Common myeloid progenitor, CD34-positive (primary cell): ENCODE data around the gene ACSL5.

Experiments used
- CTCF ChIA-PET: fragments of 350-600 bp; sonication (Branson Sonifier 250); formaldehyde crosslinking; loops from one replicate; lab custom pipeline; 2021; ENCODE audit warnings: antibody characterized with exemption; lab: Charles Lee
- POLR2A ChIA-PET: fragments of 350-600 bp; sonication (Branson Sonifier 250); formaldehyde crosslinking; loops from one replicate; lab custom pipeline; 2021; ENCODE audit warnings: antibody characterized with exemption; lab: Charles Lee
- DNase-seq, 3 donors: peaks; one replicate each; pipeline versions ENCODE4 v3.0.0 to v3.0.0-alpha.2; 2013
- H3K27ac ChIP-seq, 2 experiments: 1 replicate in 1 of 2; 2 replicates in 1 of 2; pipeline ENCODE4 v1.7.0; 2013; ENCODE audit warnings: inconsistent platforms in 2 of 2, low read length in 2 of 2, mild to moderate bottlenecking in 2 of 2, low read depth in 1 of 2, moderate library complexity in 1 of 2; ENCODE audit not compliant: severe bottlenecking in 2 of 2, insufficient read depth in 1 of 2, poor library complexity in 1 of 2
- H3K27me3 ChIP-seq, 5 experiments: replicated peaks in 2 of 5; 1 replicate in 3 of 5; 2 replicates in 2 of 5; pipeline versions ENCODE4 v1.6.1 to v1.7.0; 2013; ENCODE audit warnings: low read length in 4 of 5, mild to moderate bottlenecking in 2 of 5, moderate library complexity in 2 of 5, inconsistent platforms in 1 of 5; ENCODE audit not compliant: insufficient read depth in 5 of 5, control insufficient read depth in 4 of 5
- H3K36me3 ChIP-seq, 4 experiments: 1 replicate in 2 of 4; 2 replicates in 2 of 4; pipeline versions ENCODE4 v1.6.1 to v1.7.0; 2013; ENCODE audit warnings: low read length in 3 of 4, control low read depth in 1 of 4, mild to moderate bottlenecking in 1 of 4; ENCODE audit not compliant: control insufficient read depth in 4 of 4, insufficient read depth in 4 of 4
- H3K4me1 ChIP-seq, 4 experiments: 1 replicate in 3 of 4; 2 replicates in 1 of 4; pipeline versions ENCODE4 v1.6.1 to v1.7.1; 2013; ENCODE audit warnings: low read length in 3 of 4, mild to moderate bottlenecking in 3 of 4, control low read depth in 1 of 4, inconsistent platforms in 1 of 4, moderate library complexity in 1 of 4; ENCODE audit not compliant: control insufficient read depth in 4 of 4, insufficient read depth in 4 of 4; ENCODE audit errors: control extremely low read depth in 1 of 4
- H3K4me3 ChIP-seq, 7 experiments: 1 replicate in 4 of 7; 2 replicates in 3 of 7; pipeline versions ENCODE4 v1.5.1 to v1.7.0; 2013; ENCODE audit warnings: mild to moderate bottlenecking in 7 of 7, low read length in 6 of 7, moderate library complexity in 6 of 7, inconsistent platforms in 2 of 7, low read depth in 2 of 7, control low read depth in 1 of 7; ENCODE audit not compliant: insufficient read depth in 4 of 7, control insufficient read depth in 1 of 7; ENCODE audit errors: extremely low read depth in 1 of 7
- H3K9me3 ChIP-seq, 5 experiments: 1 replicate in 4 of 5; 2 replicates in 1 of 5; pipeline versions ENCODE4 v1.6.1 to v1.7.1; 2013; ENCODE audit warnings: low read length in 4 of 5, mild to moderate bottlenecking in 2 of 5, inconsistent platforms in 1 of 5, low read depth in 1 of 5, moderate library complexity in 1 of 5; ENCODE audit not compliant: control insufficient read depth in 4 of 5, insufficient read depth in 2 of 5; ENCODE audit errors: control extremely low read depth in 1 of 5
- WGBS: methylation state at CpG from one replicate; pipeline ENCODE4 v1.1.5; 2013; ENCODE audit not compliant: insufficient coverage; 5-methylcytosine and 5-hydroxymethylcytosine counted together

ACSL5 gene

GRCh38 chr10:112467541-112468075 is 93.7 kb downstream of the ACSL5 start:
- Histone ChIP-seq H3K27ac (no peak overlapping the region), H3K36me3 (peaks cover 11 to 31% (median 21%) of the 10 kb centered on the region in 4 experiments), H3K27me3 (no peaks in the 10 kb centered on the region), H3K9me3 (peaks cover 0 to 6% (median 3%) of the 10 kb centered on the region in 5 experiments), H3K4me3 (no peak overlapping the region), H3K4me1 (peaks cover 0 to 2% (median 0%) of the 10 kb centered on the region in 4 experiments)
- POLR2A ChIA-PET, result no interaction called here
- no CpG with 5 or more reads among the region's 1 CpG for WGBS
- DNase-seq, result no peak
- CTCF ChIA-PET, result no interaction called here

- ChIA-PET CTCF (interaction anchor here (0.7 to 2.9 kb wide), 19 partner anchors 8 to 1123 kb away, joined by 3 to 13 read pairs (median 4); no protein-coding TSS in a partner anchor), POLR2A (interaction anchor here (0.6 to 0.7 kb wide), 4 partner anchors 32 to 925 kb away, joined by 3 to 6 read pairs (median 4); no protein-coding TSS in a partner anchor)
- Histone ChIP-seq H3K27ac (no peak overlapping the region), H3K9me3 (no peaks in the 10 kb centered on the region), H3K4me1 (peaks cover 0 to 2% (median 0%) of the 10 kb centered on the region in 4 experiments), H3K36me3 (peaks cover 0 to 10% (median 5%) of the 10 kb centered on the region in 4 experiments), H3K4me3 (no peak overlapping the region), H3K27me3 (no peaks in the 10 kb centered on the region)
- DNase-seq, result peak; percentile 49 to 78 (median 77)
- WGBS, result 42% methylated on average over 3 of the region's 4 CpGs
Observed at GRCh38 chr10:112471878-112472487, 98.1 kb downstream of the ACSL5 start.

GRCh38 chr10:112475575-112476218 is 101.8 kb downstream of the ACSL5 start:
- Histone ChIP-seq H3K4me3 (no peak overlapping the region), H3K36me3 (peaks cover 0 to 4% (median 0%) of the 10 kb centered on the region in 4 experiments), H3K27me3 (no peaks in the 10 kb centered on the region), H3K4me1 (peaks cover 0 to 2% (median 0%) of the 10 kb centered on the region in 4 experiments), H3K27ac (no peak overlapping the region), H3K9me3 (no peaks in the 10 kb centered on the region)
- peak; percentile 15 to 39 (median 28) for DNase-seq
- POLR2A ChIA-PET, result no interaction called here
- 60% methylated on average over 1 of the region's 3 CpGs for WGBS
- CTCF ChIA-PET, result interaction anchor here (0.7 to 3.2 kb wide), 15 partner anchors 10 to 1088 kb away, joined by 3 to 13 read pairs (median 3); partner anchors contain the start of genes VTI1A and ZDHHC6
